Measurements from ENCODE around the gene IL4I1. TPM values are rescaled to one million over a fixed set of nuclear protein-coding genes. Genes with fewer than 3 reads are reported as not detected.
A peak's percentile ranks its signal among the peaks of the same experiment; 100 is the strongest.

The IL4I1 gene
- total and polyA plus RNA-seq, 2 of the 8 experiments (the other 6 are each of a cell fraction or from before 2014, with no cell fraction given): 0.41 to 0.76 TPM

DNA sequence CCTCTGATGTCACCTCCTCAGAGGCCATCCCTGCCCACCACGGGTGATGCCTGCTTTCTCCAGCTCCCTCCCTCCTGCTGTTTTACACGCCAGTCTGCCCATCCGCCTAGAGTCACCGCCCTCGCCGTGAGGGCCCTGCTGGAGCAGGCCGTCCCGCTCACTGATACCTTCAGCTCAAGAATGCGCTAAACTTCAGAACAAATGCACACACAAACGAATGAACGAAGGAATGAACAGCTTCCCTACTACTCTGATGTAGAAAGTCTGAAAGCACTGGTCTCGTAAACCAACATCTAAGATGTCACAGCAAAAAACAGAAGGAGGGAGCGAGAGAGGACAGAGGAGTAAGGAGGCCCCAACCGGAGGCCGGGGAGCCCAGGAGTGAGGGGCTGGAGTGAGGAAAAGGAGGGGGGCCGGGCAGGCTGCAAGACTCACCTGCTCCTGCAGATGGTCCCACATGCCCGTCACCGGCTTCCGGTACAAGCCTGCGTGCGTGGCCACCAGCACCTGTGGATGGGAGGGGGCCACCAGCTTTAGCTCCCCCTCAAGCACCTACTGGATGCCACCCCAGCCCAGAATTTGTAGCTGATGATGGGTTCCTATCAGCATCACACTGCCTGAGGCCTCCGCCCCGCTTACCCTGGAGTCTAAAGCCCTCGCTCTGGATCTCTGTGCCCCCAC lies 33.3 kb downstream of the IL4I1 start:
- 0 out of 2 replicates have a peak overlapping the region, but pooled peaks have one; percentile 48 for H3K27ac ChIP-seq (ENCODE audit: low read depth, low read length)
- 91% methylated on average over 24 of the region's 24 CpGs; no CpG with 5 or more reads in 1 of the 2 experiments for WGBS, 2 experiments (ENCODE audit: extremely low coverage in 1 of 2, insufficient coverage in 1 of 2, insufficient read length in 1 of 2, insufficient replicate concordance in 2 of 2, low coverage in 1 of 2, low lambda C conversion rate in 2 of 2, missing lambda C conversion rate in 1 of 2)
- H2AK5ac ChIP-seq (ENCODE audit: low read depth, low read length): no peak overlapping the region
- 0 out of 2 replicates have a peak overlapping the region, but pooled peaks have one; percentile 29 for H2BK15ac ChIP-seq (ENCODE audit: low read length)
- H4K5ac ChIP-seq (ENCODE audit: insufficient read length, low read depth, low read length): no peak overlapping the region
- H3K56ac ChIP-seq (replicated peaks; ENCODE audit: insufficient read length, low read depth, low read length): no peak overlapping the region
- H3K27me3 ChIP-seq (replicated peaks in 1 of 4; ENCODE audit: control insufficient read depth in 3 of 4, extremely low read depth in 1 of 4, insufficient read depth in 3 of 4, low read length in 3 of 4): no peaks in the 10 kb centered on the region
- no peak overlapping the region for H3K4me3 ChIP-seq (ENCODE audit: extremely low read depth in 1 of 4, insufficient read depth in 2 of 4, low read depth in 3 of 4, low read length in 4 of 4)
- H3K79me1 ChIP-seq (ENCODE audit: low read depth, low read length): peaks cover 11% of the 10 kb centered on the region
- POLR2A ChIA-PET (ENCODE audit: partially characterized antibody): interaction anchor here (0.7 to 12.4 kb wide), 11 partner anchors 10 to 293 kb away, joined by 3 to 247 read pairs (median 6); partner anchors contain the start of genes AKT1S1, PTOV1 and TBC1D17
- H3K79me2 ChIP-seq (ENCODE audit: control insufficient read depth in 1 of 2, insufficient read depth in 2 of 2, low read length in 2 of 2): peaks cover 0 to 27% of the 10 kb centered on the region in 2 experiments; a peak in 2 of 4 replicates
- no peak overlapping the region for H3K23ac ChIP-seq (ENCODE audit: insufficient read length)
- H3K4me1 ChIP-seq (replicated peaks in 1 of 4; ENCODE audit: control insufficient read depth in 3 of 4, insufficient read depth in 4 of 4, low read length in 3 of 4): peaks cover 0 to 16% (median 4%) of the 10 kb centered on the region in 4 experiments; a peak in 5 of 7 replicates
- no peak overlapping the region for H4K8ac ChIP-seq (ENCODE audit: extremely low read depth, insufficient read depth, low read length)
- no peak overlapping the region for H2BK20ac ChIP-seq (ENCODE audit: low read length)
- H3K18ac ChIP-seq (ENCODE audit: extremely low read depth, low read length): no peak overlapping the region
- H3K4ac ChIP-seq (replicated peaks; ENCODE audit: insufficient read length, low read depth, low read length): no peak overlapping the region
- H3K23me2 ChIP-seq (ENCODE audit: low read depth, low read length): peaks cover 9% of the 10 kb centered on the region
- H2BK120ac ChIP-seq (replicated peaks; ENCODE audit: low read depth, low read length): no peak overlapping the region
- CTCF ChIA-PET (ENCODE audit: partially characterized antibody): interaction anchor here (0.6 to 3.4 kb wide), 12 partner anchors 9 to 1124 kb away, joined by 3 to 13 read pairs (median 3); partner anchors contain the start of gene FUZ
- no peak overlapping the region for H3K14ac ChIP-seq (ENCODE audit: insufficient read length)
- H2AFZ ChIP-seq (ENCODE audit: low read length): no peak overlapping the region
- peaks cover 21 to 35% of the 10 kb centered on the region in 2 experiments for H4K20me1 ChIP-seq (replicated peaks in 1 of 2; ENCODE audit: control insufficient read depth in 1 of 2, insufficient read depth in 2 of 2, low read length in 2 of 2)
- H3K36me3 ChIP-seq (ENCODE audit: control insufficient read depth in 2 of 4, insufficient read depth in 4 of 4, low read length in 3 of 4): peaks cover 23 to 52% (median 41%) of the 10 kb centered on the region in 4 experiments
- H3K9me3 ChIP-seq (ENCODE audit: insufficient read depth in 2 of 2, low read depth in 1 of 2, low read length in 1 of 2): no peaks in the 10 kb centered on the region
- H3K4me2 ChIP-seq (ENCODE audit: insufficient read depth in 1 of 2, low read depth in 2 of 2, low read length in 2 of 2): no peak overlapping the region
- FAIRE-seq (no peak), DNase-seq (ENCODE audit: low read depth in 1 of 2, low spot score in 2 of 2) (no peak)
- no peak for TF ChIP-seq BRCA1 (IDR thresholded peaks at IDR 0.05; ENCODE audit: low read depth, low read length)
- no peak for TF ChIP-seq CHD2 (IDR thresholded peaks at IDR 0.05; ENCODE audit: low read length)
- TF ChIP-seq HDAC2 (IDR thresholded peaks at IDR 0.05; ENCODE audit: borderline replicate concordance in 1 of 2, low read depth in 2 of 2, low read length in 2 of 2): 0 out of 4 replicates have a peak, but pooled peaks of 1 of the 2 experiments have one; percentile 3
- H3K9ac ChIP-seq (replicated peaks in 1 of 4; ENCODE audit: extremely low read depth in 1 of 4, low read depth in 3 of 4, low read length in 3 of 4): no peak overlapping the region
- H2BK12ac ChIP-seq (ENCODE audit: low read depth, low read length): 0 out of 2 replicates have a peak overlapping the region, but pooled peaks have one; percentile 27
- H4K91ac ChIP-seq (replicated peaks; ENCODE audit: insufficient read length, low read length): no peak overlapping the region
- H2BK5ac ChIP-seq (ENCODE audit: low read depth, low read length): peak overlapping the region; percentile 55

Data from H1 (cell line).